ENCODE results near the gene NPTX1. TPM values are rescaled to one million over a fixed set of nuclear protein-coding genes. Genes with fewer than 3 reads are reported as not detected.

NPTX1 gene
- total RNA-seq, 1 donor = under 0.01 TPM

DNA sequence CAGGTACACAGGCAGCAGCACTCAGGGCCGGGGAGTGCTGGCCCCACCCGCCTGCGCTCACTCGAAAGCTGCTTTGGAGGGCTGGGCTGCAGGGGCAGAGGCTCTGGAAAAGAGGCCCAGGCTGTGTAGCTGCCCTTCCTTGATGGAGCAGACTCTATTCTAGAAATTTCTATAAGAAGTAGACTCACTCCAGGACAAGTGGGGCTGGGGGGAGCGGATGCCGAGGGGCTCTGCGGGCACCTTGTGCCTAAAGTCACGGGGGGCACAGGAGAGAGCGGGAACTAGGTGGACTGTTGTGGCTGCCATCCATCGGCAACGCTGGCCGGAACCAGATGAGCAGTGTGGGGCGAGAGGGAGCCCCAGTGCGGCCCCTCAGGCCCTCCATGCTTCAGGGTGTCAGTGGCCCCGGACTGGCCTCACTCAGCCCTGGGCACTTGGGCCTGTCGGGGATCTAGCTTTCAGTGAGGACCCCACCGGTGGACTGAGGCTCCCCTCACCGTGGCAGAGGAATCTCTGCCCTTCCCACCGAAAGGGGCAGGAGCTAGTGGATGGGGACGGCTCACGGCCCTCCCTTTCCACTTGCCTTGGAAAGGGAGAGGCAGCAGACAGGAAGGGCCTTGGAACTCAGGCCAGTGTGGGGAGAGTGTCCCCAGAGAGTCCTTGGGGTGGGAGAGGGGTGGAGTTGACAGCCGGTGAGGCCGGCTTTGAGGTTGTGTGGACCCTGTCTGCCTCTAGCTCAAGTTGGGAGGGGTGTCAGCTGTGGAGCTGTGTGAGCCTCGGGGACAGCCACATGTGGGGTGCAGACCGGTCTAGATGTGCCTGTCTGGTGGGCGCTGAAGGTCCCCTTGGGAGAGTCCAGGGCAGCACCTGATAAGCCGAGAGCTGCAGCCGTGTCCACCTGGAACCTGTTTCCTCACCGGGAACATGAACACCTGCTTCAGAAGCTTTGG is 44.9 kb downstream of the NPTX1 start:
- H3K36me3 ChIP-seq (ENCODE audit: insufficient read depth, low read length) = no peaks in the 10 kb centered on the region
- no peak overlapping the region for H3K27ac ChIP-seq (ENCODE audit: low read depth, low read length)
- no peaks in the 10 kb centered on the region for H3K4me1 ChIP-seq (ENCODE audit: insufficient read depth, low read length)
- TF ChIP-seq, protein P1, sequence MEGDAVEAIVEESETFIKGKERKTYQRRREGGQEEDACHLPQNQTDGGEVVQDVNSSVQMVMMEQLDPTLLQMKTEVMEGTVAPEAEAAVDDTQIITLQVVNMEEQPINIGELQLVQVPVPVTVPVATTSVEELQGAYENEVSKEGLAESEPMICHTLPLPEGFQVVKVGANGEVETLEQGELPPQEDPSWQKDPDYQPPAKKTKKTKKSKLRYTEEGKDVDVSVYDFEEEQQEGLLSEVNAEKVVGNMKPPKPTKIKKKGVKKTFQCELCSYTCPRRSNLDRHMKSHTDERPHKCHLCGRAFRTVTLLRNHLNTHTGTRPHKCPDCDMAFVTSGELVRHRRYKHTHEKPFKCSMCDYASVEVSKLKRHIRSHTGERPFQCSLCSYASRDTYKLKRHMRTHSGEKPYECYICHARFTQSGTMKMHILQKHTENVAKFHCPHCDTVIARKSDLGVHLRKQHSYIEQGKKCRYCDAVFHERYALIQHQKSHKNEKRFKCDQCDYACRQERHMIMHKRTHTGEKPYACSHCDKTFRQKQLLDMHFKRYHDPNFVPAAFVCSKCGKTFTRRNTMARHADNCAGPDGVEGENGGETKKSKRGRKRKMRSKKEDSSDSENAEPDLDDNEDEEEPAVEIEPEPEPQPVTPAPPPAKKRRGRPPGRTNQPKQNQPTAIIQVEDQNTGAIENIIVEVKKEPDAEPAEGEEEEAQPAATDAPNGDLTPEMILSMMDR (IDR thresholded peaks at IDR 0.05; ENCODE audit: extremely low read depth, low read depth, low read length) = no peak
- H4K20me1 ChIP-seq (ENCODE audit: insufficient read depth, low read length) = peaks cover 7% of the 10 kb centered on the region
- H3K4me3 ChIP-seq (ENCODE audit: insufficient read depth, low read length) = no peak overlapping the region
- no peaks in the 10 kb centered on the region for H3K79me2 ChIP-seq (ENCODE audit: insufficient read depth, low read length)
- H2AFZ ChIP-seq (ENCODE audit: low read length) = no peak overlapping the region
- H3K27me3 ChIP-seq (ENCODE audit: insufficient read depth, low read length) = no peaks in the 10 kb centered on the region
- no peaks in the 10 kb centered on the region for H3K9me3 ChIP-seq (ENCODE audit: low read depth, low read length)
- peak; percentile 88 for DNase-seq (ENCODE audit: insufficient read length, low spot score, missing footprints)
- H3K4me2 ChIP-seq (ENCODE audit: insufficient read depth, low read length) = no peak overlapping the region

- no peak overlapping the region for H3K27ac ChIP-seq (ENCODE audit: low read depth, low read length)
- H2AFZ ChIP-seq (ENCODE audit: low read length) = no peak overlapping the region
- DNase-seq (ENCODE audit: insufficient read length, low spot score, missing footprints) = peak; percentile 78
- H3K27me3 ChIP-seq (ENCODE audit: insufficient read depth, low read length) = no peaks in the 10 kb centered on the region
- no peak overlapping the region for H3K4me3 ChIP-seq (ENCODE audit: insufficient read depth, low read length)
- no peaks in the 10 kb centered on the region for H3K4me1 ChIP-seq (ENCODE audit: insufficient read depth, low read length)
- TF ChIP-seq, protein P1 (IDR thresholded peaks at IDR 0.05; ENCODE audit: extremely low read depth, low read depth, low read length) = no peak
- peaks cover 10% of the 10 kb centered on the region for H4K20me1 ChIP-seq (ENCODE audit: insufficient read depth, low read length)
- H3K36me3 ChIP-seq (ENCODE audit: insufficient read depth, low read length) = no peaks in the 10 kb centered on the region
- H3K79me2 ChIP-seq (ENCODE audit: insufficient read depth, low read length) = no peaks in the 10 kb centered on the region
- H3K4me2 ChIP-seq (ENCODE audit: insufficient read depth, low read length) = no peak overlapping the region
- H3K9me3 ChIP-seq (ENCODE audit: low read depth, low read length) = no peaks in the 10 kb centered on the region
These were observed 45.8 kb downstream of the NPTX1 start for GRCh38 chr17:80430446-80431245.

GRCh38 chr17:80429356-80430275 is 46.8 kb downstream of the NPTX1 start:
- TF ChIP-seq, protein P1 (IDR thresholded peaks at IDR 0.05; ENCODE audit: extremely low read depth, low read depth, low read length) = no peak
- no peak overlapping the region for H3K4me3 ChIP-seq (ENCODE audit: insufficient read depth, low read length)
- H3K9me3 ChIP-seq (ENCODE audit: low read depth, low read length) = no peaks in the 10 kb centered on the region
- H3K4me1 ChIP-seq (ENCODE audit: insufficient read depth, low read length) = no peaks in the 10 kb centered on the region
- H3K79me2 ChIP-seq (ENCODE audit: insufficient read depth, low read length) = no peaks in the 10 kb centered on the region
- H3K36me3 ChIP-seq (ENCODE audit: insufficient read depth, low read length) = no peaks in the 10 kb centered on the region
- H3K4me2 ChIP-seq (ENCODE audit: insufficient read depth, low read length) = no peak overlapping the region
- no peak overlapping the region for H3K27ac ChIP-seq (ENCODE audit: low read depth, low read length)
- H4K20me1 ChIP-seq (ENCODE audit: insufficient read depth, low read length) = peaks cover 10% of the 10 kb centered on the region
- no peak overlapping the region for H2AFZ ChIP-seq (ENCODE audit: low read length)
- no peaks in the 10 kb centered on the region for H3K27me3 ChIP-seq (ENCODE audit: insufficient read depth, low read length)
- peak; percentile 78 for DNase-seq (ENCODE audit: insufficient read length, low spot score, missing footprints)

Data from osteoblast (primary cell).